ENCODE data around the gene CHRM2.

The CHRM2 gene

DNA sequence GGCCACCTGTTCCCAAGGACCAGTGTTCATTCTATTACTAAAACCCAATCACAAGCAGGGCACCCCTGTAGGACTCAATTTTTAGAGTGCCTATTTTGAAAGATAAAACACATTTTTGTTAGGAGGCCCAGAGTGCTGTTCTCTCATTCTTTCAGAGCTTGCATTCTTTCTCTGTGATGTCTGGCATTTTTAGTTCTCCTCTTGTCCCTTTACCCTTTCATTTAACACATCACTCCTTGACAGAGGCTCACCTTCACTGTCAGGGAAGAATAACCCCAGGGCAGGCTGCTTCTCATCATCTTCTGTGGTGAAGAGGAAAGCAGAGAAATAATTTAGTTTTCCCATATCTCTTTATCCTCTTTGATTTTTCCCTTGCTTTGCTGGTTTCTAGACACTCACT is 73.9 kb downstream of the CHRM2 start:
- Histone ChIP-seq H3K27me3 (ENCODE audit: control insufficient read depth, insufficient read depth, low read length) (no peaks in the 10 kb centered on the region), H3K36me3 (ENCODE audit: control insufficient read depth, insufficient read depth, low read length) (no peaks in the 10 kb centered on the region), H3K4me1 (no peaks in the 10 kb centered on the region), H3K79me2 (no peaks in the 10 kb centered on the region), H3K4me2 (ENCODE audit: low read length) (no peak overlapping the region), H3K4me3 (ENCODE audit: low read depth, low read length) (no peak overlapping the region), H2AFZ (no peak overlapping the region), H3K27ac (no peak overlapping the region), H3K9ac (no peak overlapping the region), H3K9me3 (ENCODE audit: control insufficient read depth, low read length) (no peaks in the 10 kb centered on the region)
- TF ChIP-seq, protein P1, sequence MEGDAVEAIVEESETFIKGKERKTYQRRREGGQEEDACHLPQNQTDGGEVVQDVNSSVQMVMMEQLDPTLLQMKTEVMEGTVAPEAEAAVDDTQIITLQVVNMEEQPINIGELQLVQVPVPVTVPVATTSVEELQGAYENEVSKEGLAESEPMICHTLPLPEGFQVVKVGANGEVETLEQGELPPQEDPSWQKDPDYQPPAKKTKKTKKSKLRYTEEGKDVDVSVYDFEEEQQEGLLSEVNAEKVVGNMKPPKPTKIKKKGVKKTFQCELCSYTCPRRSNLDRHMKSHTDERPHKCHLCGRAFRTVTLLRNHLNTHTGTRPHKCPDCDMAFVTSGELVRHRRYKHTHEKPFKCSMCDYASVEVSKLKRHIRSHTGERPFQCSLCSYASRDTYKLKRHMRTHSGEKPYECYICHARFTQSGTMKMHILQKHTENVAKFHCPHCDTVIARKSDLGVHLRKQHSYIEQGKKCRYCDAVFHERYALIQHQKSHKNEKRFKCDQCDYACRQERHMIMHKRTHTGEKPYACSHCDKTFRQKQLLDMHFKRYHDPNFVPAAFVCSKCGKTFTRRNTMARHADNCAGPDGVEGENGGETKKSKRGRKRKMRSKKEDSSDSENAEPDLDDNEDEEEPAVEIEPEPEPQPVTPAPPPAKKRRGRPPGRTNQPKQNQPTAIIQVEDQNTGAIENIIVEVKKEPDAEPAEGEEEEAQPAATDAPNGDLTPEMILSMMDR (IDR thresholded peaks at IDR 0.05) = no peak

DNA sequence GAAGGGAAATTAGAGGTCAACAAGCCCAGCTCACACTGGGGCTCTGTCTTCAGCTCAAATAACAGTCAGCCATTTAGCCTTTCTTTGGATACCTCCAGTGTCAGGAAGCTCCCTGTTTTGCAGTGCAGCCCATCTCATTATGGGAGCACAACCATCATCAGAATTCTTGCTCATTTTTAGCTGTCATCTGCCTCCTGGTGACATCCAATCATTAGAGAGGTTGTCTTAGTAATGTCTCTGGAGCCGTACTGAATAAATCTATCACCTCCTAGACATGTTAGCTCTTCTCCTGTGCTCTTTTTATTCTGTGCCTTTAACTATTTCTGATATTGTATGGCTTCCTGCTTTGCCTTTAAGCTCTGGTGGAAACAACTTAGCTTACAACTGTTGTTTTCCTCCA is 74.5 kb downstream of the CHRM2 start:
- H3K4me1 ChIP-seq = no peaks in the 10 kb centered on the region

DNA sequence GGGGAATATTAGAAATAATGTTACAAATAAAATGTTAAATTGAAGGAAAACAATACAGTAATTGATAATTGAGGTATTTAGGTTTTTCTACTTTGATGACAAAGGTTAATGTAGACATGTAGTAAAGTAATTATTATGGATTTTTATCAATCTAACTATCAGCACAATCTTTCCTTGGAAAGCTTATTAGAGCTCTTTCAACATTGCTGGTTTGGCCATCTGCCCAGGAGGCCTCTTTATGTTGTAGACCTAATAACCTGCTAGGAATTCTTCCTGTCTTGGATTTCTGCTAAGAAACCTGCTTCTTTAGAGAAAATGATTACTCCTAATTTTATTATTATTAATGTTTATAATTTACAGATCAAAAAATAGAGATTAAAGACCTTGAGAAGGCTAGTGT is 78.9 kb downstream of the CHRM2 start:
- Histone ChIP-seq H3K27ac (no peak overlapping the region), H3K4me1 (no peaks in the 10 kb centered on the region)

More for the DNA sequence above, 74.5 kb downstream of the CHRM2 start:
- TF ChIP-seq, protein P1 (IDR thresholded peaks at IDR 0.05) = no peak
- no peak overlapping the region for H3K9ac ChIP-seq
- H2AFZ ChIP-seq = no peak overlapping the region
- no peaks in the 10 kb centered on the region for H3K9me3 ChIP-seq (ENCODE audit: control insufficient read depth, low read length)
- H3K36me3 ChIP-seq (ENCODE audit: control insufficient read depth, insufficient read depth, low read length) = no peaks in the 10 kb centered on the region
- H3K4me2 ChIP-seq (ENCODE audit: low read length) = no peak overlapping the region
- H3K27ac ChIP-seq = no peak overlapping the region
- no peaks in the 10 kb centered on the region for H3K27me3 ChIP-seq (ENCODE audit: control insufficient read depth, insufficient read depth, low read length)
- no peak overlapping the region for H3K4me3 ChIP-seq (ENCODE audit: low read depth, low read length)
- H3K79me2 ChIP-seq = no peaks in the 10 kb centered on the region

DNA sequence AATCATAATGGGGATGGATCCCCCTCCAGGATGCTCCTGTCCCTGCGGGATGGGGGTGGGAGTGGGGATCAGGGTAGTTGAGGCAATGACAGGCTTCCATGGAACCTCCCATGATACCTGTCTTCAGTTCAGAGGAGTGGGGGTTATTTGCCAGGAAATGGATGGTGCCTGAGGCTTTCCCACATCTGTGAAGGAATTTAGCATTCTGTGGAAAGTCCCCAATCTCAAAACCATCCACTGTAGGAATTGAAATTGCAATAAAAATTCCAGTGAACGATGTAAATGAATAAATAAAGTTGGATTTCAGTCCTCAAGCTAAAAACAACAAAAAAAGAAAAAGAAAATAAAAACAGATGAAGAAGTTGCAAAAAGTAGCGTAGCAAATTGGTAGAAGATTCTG is 81.9 kb downstream of the CHRM2 start:
- TF ChIP-seq, protein P1 (IDR thresholded peaks at IDR 0.05) = no peak
- no peak overlapping the region for H2AFZ ChIP-seq
- H3K27me3 ChIP-seq (ENCODE audit: control insufficient read depth, insufficient read depth, low read length) = no peaks in the 10 kb centered on the region
- no peaks in the 10 kb centered on the region for H3K36me3 ChIP-seq (ENCODE audit: control insufficient read depth, insufficient read depth, low read length)
- no peaks in the 10 kb centered on the region for H3K9me3 ChIP-seq (ENCODE audit: control insufficient read depth, low read length)
- H3K4me3 ChIP-seq (ENCODE audit: low read depth, low read length) = no peak overlapping the region
- no peaks in the 10 kb centered on the region for H3K79me2 ChIP-seq
- no peak overlapping the region for H3K4me2 ChIP-seq (ENCODE audit: low read length)
- no peak overlapping the region for H3K9ac ChIP-seq
- H3K4me1 ChIP-seq = no peaks in the 10 kb centered on the region
- no peak overlapping the region for H3K27ac ChIP-seq

More for the DNA sequence above, 78.9 kb downstream of the CHRM2 start:
- no peaks in the 10 kb centered on the region for H3K27me3 ChIP-seq (ENCODE audit: control insufficient read depth, insufficient read depth, low read length)
- H3K4me3 ChIP-seq (ENCODE audit: low read depth, low read length) = no peak overlapping the region
- H3K9me3 ChIP-seq (ENCODE audit: control insufficient read depth, low read length) = no peaks in the 10 kb centered on the region
- no peak overlapping the region for H2AFZ ChIP-seq
- H3K79me2 ChIP-seq = no peaks in the 10 kb centered on the region
- no peaks in the 10 kb centered on the region for H3K36me3 ChIP-seq (ENCODE audit: control insufficient read depth, insufficient read depth, low read length)
- TF ChIP-seq, protein P1 (IDR thresholded peaks at IDR 0.05) = no peak
- no peak overlapping the region for H3K9ac ChIP-seq
- no peak overlapping the region for H3K4me2 ChIP-seq (ENCODE audit: low read length)

DNA sequence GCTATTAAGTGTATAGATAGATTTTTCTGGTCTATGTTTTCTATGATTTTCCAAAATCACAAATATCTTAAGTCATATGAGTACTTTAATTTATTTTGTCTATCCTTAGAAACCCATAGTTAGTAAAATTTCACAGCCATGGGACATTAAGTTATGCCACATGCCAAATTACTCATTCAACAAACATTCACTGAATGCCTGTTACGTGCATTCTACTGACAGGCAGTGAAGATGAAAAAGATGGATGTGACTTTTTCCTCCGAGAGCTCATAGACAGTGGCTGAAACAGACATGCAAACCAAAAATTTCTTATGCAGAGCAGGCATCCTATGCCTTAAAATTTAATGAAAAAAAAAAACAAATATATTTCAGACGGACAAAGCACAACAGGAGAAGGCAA is 84.9 kb downstream of the CHRM2 start:
- Histone ChIP-seq H3K27ac (no peak overlapping the region), H3K9ac (no peak overlapping the region)
- TF ChIP-seq, protein P1 (IDR thresholded peaks at IDR 0.05) = no peak

More for the DNA sequence above, 84.9 kb downstream of the CHRM2 start:
- Histone ChIP-seq H2AFZ (no peak overlapping the region), H3K4me2 (ENCODE audit: low read length) (no peak overlapping the region), H3K27me3 (ENCODE audit: control insufficient read depth, insufficient read depth, low read length) (no peaks in the 10 kb centered on the region), H3K79me2 (no peaks in the 10 kb centered on the region), H3K4me3 (ENCODE audit: low read depth, low read length) (no peak overlapping the region), H3K4me1 (no peaks in the 10 kb centered on the region), H3K36me3 (ENCODE audit: control insufficient read depth, insufficient read depth, low read length) (no peaks in the 10 kb centered on the region), H3K9me3 (ENCODE audit: control insufficient read depth, low read length) (no peaks in the 10 kb centered on the region)
